ENCODE results near the gene ANO6.

Gene ANO6

GRCh38 chr12:45409966-45410365 lies 194.1 kb downstream of the ANO6 start:
- Histone ChIP-seq H3K4me3 (ENCODE audit: low read depth, low read length) (no peak overlapping the region), H3K36me3 (ENCODE audit: control insufficient read depth, insufficient read depth, low read length) (peaks cover 10% of the 10 kb centered on the region), H3K4me1 (ENCODE audit: control insufficient read depth, insufficient read depth, low read length) (no peaks in the 10 kb centered on the region), H3K9me3 (ENCODE audit: control insufficient read depth, insufficient read depth, low read length) (no peaks in the 10 kb centered on the region), H3K9ac (ENCODE audit: low read depth, low read length) (no peak overlapping the region), H3K27me3 (ENCODE audit: control insufficient read depth, insufficient read depth, low read length) (no peaks in the 10 kb centered on the region)

DNA sequence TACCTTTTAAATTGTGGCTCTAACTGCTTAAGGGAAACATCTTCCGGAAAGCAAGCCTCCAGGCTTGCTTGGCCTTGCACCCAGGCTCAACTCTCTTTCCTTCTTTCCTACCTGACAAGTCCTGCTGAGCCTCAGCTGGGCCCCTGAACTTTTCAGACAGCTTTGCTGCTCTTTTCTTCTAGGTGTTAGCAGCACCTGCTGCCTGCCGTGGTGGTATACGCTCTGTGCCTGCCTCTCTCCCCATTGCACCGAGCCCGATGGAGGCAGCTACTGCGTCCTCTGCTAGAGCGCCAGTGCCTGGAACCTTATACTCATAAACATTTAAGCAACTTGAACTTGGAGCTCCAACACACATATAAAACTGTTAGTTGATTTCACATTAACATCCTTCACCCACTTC lies 195.7 kb downstream of the ANO6 start:
- H3K4me1 ChIP-seq (ENCODE audit: control insufficient read depth, insufficient read depth, low read length): no peaks in the 10 kb centered on the region
- no peak overlapping the region for H3K9ac ChIP-seq (ENCODE audit: low read depth, low read length)
- H3K9me3 ChIP-seq (ENCODE audit: control insufficient read depth, insufficient read depth, low read length): no peaks in the 10 kb centered on the region
- H3K27me3 ChIP-seq (ENCODE audit: control insufficient read depth, insufficient read depth, low read length): no peaks in the 10 kb centered on the region
- H3K4me3 ChIP-seq (ENCODE audit: low read depth, low read length): no peak overlapping the region
- peaks cover 16% of the 10 kb centered on the region for H3K36me3 ChIP-seq (ENCODE audit: control insufficient read depth, insufficient read depth, low read length)

DNA sequence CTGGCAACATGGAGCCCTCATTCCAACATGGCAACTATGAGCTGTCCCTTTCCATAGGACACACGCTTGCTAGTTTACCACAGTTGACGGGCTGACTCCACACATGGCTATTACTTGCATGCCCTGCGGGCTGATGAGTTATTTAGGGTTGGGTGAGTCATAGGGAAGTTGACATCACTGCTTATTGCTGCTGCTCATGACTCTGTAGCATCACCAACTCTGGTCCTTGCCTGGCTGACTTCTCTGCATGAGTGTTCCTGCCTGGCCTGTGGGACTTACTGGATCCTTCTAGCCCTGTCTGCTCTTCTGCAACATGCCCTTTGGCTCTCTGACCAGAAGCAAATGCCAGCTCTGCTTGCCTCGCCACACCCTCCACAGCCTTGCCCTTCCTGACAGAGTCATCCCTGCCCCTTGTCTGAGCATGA lies 199.5 kb downstream of the ANO6 start:
- Histone ChIP-seq H3K4me1 (ENCODE audit: control insufficient read depth, insufficient read depth, low read length) (no peaks in the 10 kb centered on the region), H3K9me3 (ENCODE audit: control insufficient read depth, insufficient read depth, low read length) (no peaks in the 10 kb centered on the region), H3K4me3 (ENCODE audit: low read depth, low read length) (no peak overlapping the region), H3K36me3 (ENCODE audit: control insufficient read depth, insufficient read depth, low read length) (peaks cover 13% of the 10 kb centered on the region), H3K27me3 (ENCODE audit: control insufficient read depth, insufficient read depth, low read length) (no peaks in the 10 kb centered on the region), H3K9ac (ENCODE audit: low read depth, low read length) (no peak overlapping the region)

- Histone ChIP-seq H3K36me3 (ENCODE audit: control insufficient read depth, insufficient read depth, low read length) (peaks cover 13% of the 10 kb centered on the region), H3K27me3 (ENCODE audit: control insufficient read depth, insufficient read depth, low read length) (no peaks in the 10 kb centered on the region), H3K9me3 (ENCODE audit: control insufficient read depth, insufficient read depth, low read length) (no peaks in the 10 kb centered on the region), H3K4me1 (ENCODE audit: control insufficient read depth, insufficient read depth, low read length) (no peaks in the 10 kb centered on the region), H3K4me3 (ENCODE audit: low read depth, low read length) (no peak overlapping the region), H3K9ac (ENCODE audit: low read depth, low read length) (no peak overlapping the region)
Observed at GRCh38 chr12:45416126-45416525, 200.2 kb downstream of the ANO6 start.

DNA sequence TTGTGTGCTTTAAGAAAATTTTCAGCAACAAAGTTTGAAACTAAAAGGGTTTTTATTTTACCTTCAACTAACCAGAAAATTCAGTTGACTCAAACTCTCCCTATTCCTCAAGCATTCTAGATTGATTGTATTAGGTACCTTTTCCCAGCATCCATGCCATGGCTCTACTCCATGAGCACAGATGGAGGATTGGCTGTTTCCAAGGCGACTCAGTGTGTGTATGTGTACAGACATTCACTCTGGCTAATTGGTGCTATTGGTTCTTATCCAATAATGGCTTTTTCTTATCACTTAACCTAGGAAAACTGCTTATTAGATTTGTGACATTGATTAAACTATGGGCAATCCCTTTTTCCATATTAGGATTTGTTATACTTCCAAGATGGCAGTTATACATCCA lies 202.6 kb downstream of the ANO6 start:
- no peaks in the 10 kb centered on the region for H3K9me3 ChIP-seq (ENCODE audit: control insufficient read depth, insufficient read depth, low read length)
- no peaks in the 10 kb centered on the region for H3K27me3 ChIP-seq (ENCODE audit: control insufficient read depth, insufficient read depth, low read length)
- H3K4me1 ChIP-seq (ENCODE audit: control insufficient read depth, insufficient read depth, low read length): no peaks in the 10 kb centered on the region
- H3K9ac ChIP-seq (ENCODE audit: low read depth, low read length): no peak overlapping the region
- H3K4me3 ChIP-seq (ENCODE audit: low read depth, low read length): no peak overlapping the region
- peaks cover 6% of the 10 kb centered on the region for H3K36me3 ChIP-seq (ENCODE audit: control insufficient read depth, insufficient read depth, low read length)

DNA sequence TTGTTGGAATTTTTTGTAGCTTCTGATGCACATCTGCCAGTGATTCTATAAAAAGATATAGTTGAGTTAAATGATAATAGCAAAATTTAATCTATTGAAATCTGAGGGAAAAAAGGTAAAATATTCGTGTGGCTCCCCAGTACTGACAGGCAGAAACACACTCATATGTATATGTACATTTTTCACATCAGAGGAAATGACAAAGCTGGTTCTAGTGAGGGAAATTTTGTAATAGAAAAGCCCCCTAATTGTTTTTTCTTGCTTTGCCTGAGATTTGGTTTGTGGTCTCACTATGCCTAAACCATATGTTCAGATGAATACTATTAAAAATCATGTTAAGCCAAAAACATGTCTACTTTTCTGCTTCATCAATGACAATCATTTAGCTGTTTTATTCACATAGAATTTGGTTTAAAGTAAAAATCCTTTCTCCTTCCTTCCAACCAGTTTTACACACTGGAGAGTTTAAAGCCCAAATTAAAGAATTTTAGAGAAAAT lies 203.5 kb downstream of the ANO6 start:
- no peak overlapping the region for H3K9ac ChIP-seq (ENCODE audit: low read depth, low read length)
- peaks cover 6% of the 10 kb centered on the region for H3K36me3 ChIP-seq (ENCODE audit: control insufficient read depth, insufficient read depth, low read length)
- no peaks in the 10 kb centered on the region for H3K27me3 ChIP-seq (ENCODE audit: control insufficient read depth, insufficient read depth, low read length)
- no peaks in the 10 kb centered on the region for H3K9me3 ChIP-seq (ENCODE audit: control insufficient read depth, insufficient read depth, low read length)
- H3K4me3 ChIP-seq (ENCODE audit: low read depth, low read length): no peak overlapping the region
- no peaks in the 10 kb centered on the region for H3K4me1 ChIP-seq (ENCODE audit: control insufficient read depth, insufficient read depth, low read length)

DNA sequence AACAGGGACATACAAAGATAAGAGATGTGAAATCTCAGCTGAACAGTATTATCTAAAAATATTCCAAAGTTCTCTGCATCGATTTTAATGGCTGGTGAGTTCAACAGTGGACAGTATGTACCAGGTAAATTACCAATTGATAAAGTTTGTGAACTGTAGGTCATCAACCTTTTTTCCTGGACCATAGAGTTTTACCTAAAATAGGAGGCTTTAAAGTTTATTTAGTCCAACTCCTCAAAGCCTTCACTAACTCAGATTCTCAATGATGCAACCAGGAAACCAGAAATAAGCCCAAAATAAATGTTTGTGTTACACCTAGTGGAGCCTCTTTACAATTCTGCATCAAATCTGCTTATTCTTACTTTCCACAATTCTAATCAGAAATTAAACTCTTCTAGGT lies 205.8 kb downstream of the ANO6 start:
- Histone ChIP-seq H3K9me3 (ENCODE audit: control insufficient read depth, insufficient read depth, low read length) (no peaks in the 10 kb centered on the region), H3K4me1 (ENCODE audit: control insufficient read depth, insufficient read depth, low read length) (peaks cover 13% of the 10 kb centered on the region), H3K9ac (ENCODE audit: low read depth, low read length) (no peak overlapping the region), H3K4me3 (ENCODE audit: low read depth, low read length) (no peak overlapping the region), H3K27me3 (ENCODE audit: control insufficient read depth, insufficient read depth, low read length) (no peaks in the 10 kb centered on the region), H3K36me3 (ENCODE audit: control insufficient read depth, insufficient read depth, low read length) (no peaks in the 10 kb centered on the region)

DNA sequence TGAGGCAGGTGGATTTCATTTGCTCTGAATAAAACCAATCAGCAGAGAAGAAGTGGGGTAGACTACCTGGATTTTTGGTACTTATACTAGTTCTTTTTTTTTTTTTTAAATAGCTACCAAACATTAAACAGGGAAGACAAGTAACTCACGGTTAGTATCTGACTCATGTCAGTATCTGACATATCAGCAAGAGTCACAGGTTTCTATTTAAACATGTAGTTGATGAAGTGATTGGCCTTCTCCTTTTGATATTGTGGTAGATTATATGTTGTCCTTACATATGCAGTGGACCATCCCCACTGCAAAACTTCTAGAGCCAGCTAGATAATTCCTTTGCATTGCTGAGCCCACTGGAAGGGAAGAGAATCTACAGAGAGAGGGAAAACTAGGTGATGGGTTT lies 208.0 kb downstream of the ANO6 start:
- Histone ChIP-seq H3K27me3 (ENCODE audit: control insufficient read depth, insufficient read depth, low read length) (no peaks in the 10 kb centered on the region), H3K9ac (ENCODE audit: low read depth, low read length) (no peak overlapping the region), H3K9me3 (ENCODE audit: control insufficient read depth, insufficient read depth, low read length) (no peaks in the 10 kb centered on the region), H3K36me3 (ENCODE audit: control insufficient read depth, insufficient read depth, low read length) (no peaks in the 10 kb centered on the region), H3K4me1 (ENCODE audit: control insufficient read depth, insufficient read depth, low read length) (peaks cover 13% of the 10 kb centered on the region), H3K4me3 (ENCODE audit: low read depth, low read length) (no peak overlapping the region)

- no peak overlapping the region for H3K9ac ChIP-seq (ENCODE audit: low read depth, low read length)
- no peaks in the 10 kb centered on the region for H3K36me3 ChIP-seq (ENCODE audit: control insufficient read depth, insufficient read depth, low read length)
- H3K9me3 ChIP-seq (ENCODE audit: control insufficient read depth, insufficient read depth, low read length): no peaks in the 10 kb centered on the region
Observed at GRCh38 chr12:45425426-45425825, 209.5 kb downstream of the ANO6 start.

GRCh38 chr12:45426294-45426693 lies 210.4 kb downstream of the ANO6 start:
- Histone ChIP-seq H3K36me3 (ENCODE audit: control insufficient read depth, insufficient read depth, low read length) (no peaks in the 10 kb centered on the region), H3K9ac (ENCODE audit: low read depth, low read length) (no peak overlapping the region), H3K27me3 (ENCODE audit: control insufficient read depth, insufficient read depth, low read length) (no peaks in the 10 kb centered on the region), H3K4me3 (ENCODE audit: low read depth, low read length) (no peak overlapping the region), H3K4me1 (ENCODE audit: control insufficient read depth, insufficient read depth, low read length) (peaks cover 13% of the 10 kb centered on the region), H3K9me3 (ENCODE audit: control insufficient read depth, insufficient read depth, low read length) (no peaks in the 10 kb centered on the region)

More at GRCh38 chr12:45425426-45425825, 209.5 kb downstream of the ANO6 start:
- Histone ChIP-seq H3K27me3 (ENCODE audit: control insufficient read depth, insufficient read depth, low read length) (no peaks in the 10 kb centered on the region), H3K4me1 (ENCODE audit: control insufficient read depth, insufficient read depth, low read length) (peaks cover 13% of the 10 kb centered on the region), H3K4me3 (ENCODE audit: low read depth, low read length) (no peak overlapping the region)

GRCh38 chr12:45427042-45427441 lies 211.1 kb downstream of the ANO6 start:
- H3K9ac ChIP-seq (ENCODE audit: low read depth, low read length): no peak overlapping the region
- H3K36me3 ChIP-seq (ENCODE audit: control insufficient read depth, insufficient read depth, low read length): no peaks in the 10 kb centered on the region
- H3K4me3 ChIP-seq (ENCODE audit: low read depth, low read length): no peak overlapping the region
- H3K4me1 ChIP-seq (ENCODE audit: control insufficient read depth, insufficient read depth, low read length): peaks cover 13% of the 10 kb centered on the region
- no peaks in the 10 kb centered on the region for H3K27me3 ChIP-seq (ENCODE audit: control insufficient read depth, insufficient read depth, low read length)
- H3K9me3 ChIP-seq (ENCODE audit: control insufficient read depth, insufficient read depth, low read length): no peaks in the 10 kb centered on the region

DNA sequence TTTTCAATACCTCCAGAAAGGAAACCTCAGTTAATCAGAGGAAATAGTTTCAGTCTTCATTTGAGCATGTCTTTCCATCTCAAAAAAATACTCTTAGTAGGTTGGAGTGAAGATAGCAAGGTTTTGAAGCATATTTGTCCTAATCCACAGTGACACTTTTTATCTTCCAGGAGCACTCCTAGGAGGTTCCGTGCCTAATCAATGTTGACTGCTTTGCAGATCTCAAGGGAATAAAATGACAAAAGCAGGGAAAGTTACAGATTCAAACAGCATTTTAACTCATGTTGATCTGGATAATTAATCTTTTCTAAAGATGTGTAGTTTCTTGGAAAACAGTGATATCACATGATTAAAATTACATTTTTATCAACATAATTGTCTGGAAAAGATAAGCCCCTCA lies 213.9 kb downstream of the ANO6 start:
- Histone ChIP-seq H3K9ac (ENCODE audit: low read depth, low read length) (no peak overlapping the region), H3K36me3 (ENCODE audit: control insufficient read depth, insufficient read depth, low read length) (no peaks in the 10 kb centered on the region), H3K27me3 (ENCODE audit: control insufficient read depth, insufficient read depth, low read length) (peaks cover 8% of the 10 kb centered on the region), H3K9me3 (ENCODE audit: control insufficient read depth, insufficient read depth, low read length) (no peaks in the 10 kb centered on the region), H3K4me3 (ENCODE audit: low read depth, low read length) (no peak overlapping the region), H3K4me1 (ENCODE audit: control insufficient read depth, insufficient read depth, low read length) (peaks cover 30% of the 10 kb centered on the region)
